H9 (cell line): ENCODE results near the gene E2F1. TPM values are rescaled to one million over a fixed set of nuclear protein-coding genes. Genes with fewer than 3 reads are reported as not detected.
A peak's percentile ranks its signal among the peaks of the same experiment; 100 is the strongest.

Experiments used
- DNase-seq: peaks from one replicate; pipeline ENCODE4 v3.0.0-alpha.2; 2017
- H2AFZ ChIP-seq: one replicate; pipeline ENCODE4 v1.6.1; 2013; ENCODE audit warnings: mild to moderate bottlenecking, low read length, control low read depth, moderate library complexity
- H2AK5ac ChIP-seq: 2 replicates; pipeline ENCODE4 v1.6.1; 2013; ENCODE audit warnings: low read length, control low read depth, mixed read lengths; ENCODE audit not compliant: insufficient read length
- H2BK120ac ChIP-seq: one replicate; pipeline ENCODE4 v1.6.1; 2013; ENCODE audit warnings: low read depth, mild to moderate bottlenecking, low read length, control low read depth, inconsistent platforms; ENCODE audit not compliant: poor library complexity, severe bottlenecking
- H2BK12ac ChIP-seq: 2 replicates; pipeline ENCODE4 v1.6.1; 2013; ENCODE audit warnings: low read length, control low read depth, mixed read lengths, low read depth; ENCODE audit not compliant: insufficient read length
- H2BK15ac ChIP-seq: 2 replicates; pipeline ENCODE4 v1.6.1; 2013; ENCODE audit warnings: low read depth, low read length, control low read depth
- H2BK20ac ChIP-seq: one replicate; pipeline ENCODE4 v1.6.1; 2013; ENCODE audit warnings: low read depth, mild to moderate bottlenecking, low read length, control low read depth, inconsistent platforms; ENCODE audit not compliant: poor library complexity, severe bottlenecking
- H2BK5ac ChIP-seq: 2 replicates; pipeline ENCODE4 v1.6.1; 2013; ENCODE audit warnings: low read length, control low read depth, mixed read lengths; ENCODE audit not compliant: insufficient read length
- H3K14ac ChIP-seq: 2 replicates; pipeline ENCODE4 v1.6.1; 2013; ENCODE audit warnings: low read length, control low read depth; ENCODE audit not compliant: insufficient read depth
- H3K18ac ChIP-seq: 2 replicates; pipeline ENCODE4 v1.6.1; 2013; ENCODE audit warnings: low read depth, mild to moderate bottlenecking, mixed read lengths, low read length, control low read depth; ENCODE audit not compliant: insufficient read length
- H3K23ac ChIP-seq: 2 replicates; pipeline ENCODE4 v1.6.1; 2013; ENCODE audit warnings: low read length, control low read depth, mixed read lengths, low read depth; ENCODE audit not compliant: insufficient read length
- H3K23me2 ChIP-seq: 2 replicates; pipeline ENCODE4 v1.6.1; 2013; ENCODE audit warnings: low read depth, mild to moderate bottlenecking, mixed read lengths, low read length, control low read depth; ENCODE audit not compliant: insufficient read length, poor library complexity, severe bottlenecking
- H3K27ac ChIP-seq: 2 replicates; pipeline ENCODE4 v1.5.1; 2013; ENCODE audit warnings: low read length, control low read depth, mixed read lengths, low read depth; ENCODE audit not compliant: insufficient read length
- H3K27me3 ChIP-seq: 2 replicates; pipeline ENCODE4 v1.6.1; 2013; ENCODE audit warnings: low read length, control low read depth, inconsistent platforms; ENCODE audit not compliant: insufficient read depth
- H3K4ac ChIP-seq: 2 replicates; pipeline ENCODE4 v1.6.1; 2013; ENCODE audit warnings: low read depth, mild to moderate bottlenecking, control low read depth, inconsistent platforms, low read length, moderate library complexity
- H3K4me1 ChIP-seq: 2 replicates; pipeline ENCODE4 v1.6.1; 2013; ENCODE audit warnings: low read length, control low read depth, inconsistent platforms; ENCODE audit not compliant: insufficient read depth
- H3K4me2 ChIP-seq: 2 replicates; pipeline ENCODE4 v1.6.1; 2013; ENCODE audit warnings: low read length, control low read depth, mixed read lengths; ENCODE audit not compliant: insufficient read length, insufficient read depth
- H3K56ac ChIP-seq: 2 replicates; pipeline ENCODE4 v1.6.1; 2013; ENCODE audit warnings: low read depth, mild to moderate bottlenecking, mixed read lengths, low read length, control low read depth; ENCODE audit not compliant: insufficient read length
- H3K79me1 ChIP-seq: 2 replicates; pipeline ENCODE4 v1.6.1; 2013; ENCODE audit warnings: low read depth, mild to moderate bottlenecking, moderate library complexity, low read length, control low read depth, inconsistent platforms; ENCODE audit not compliant: insufficient read depth, poor library complexity, severe bottlenecking
- H3K79me2 ChIP-seq: 2 replicates; pipeline ENCODE4 v1.6.1; 2013; ENCODE audit warnings: low read length, control low read depth, inconsistent platforms; ENCODE audit not compliant: insufficient read depth
- H3K9ac ChIP-seq: 2 replicates; pipeline ENCODE4 v1.6.1; 2013; ENCODE audit warnings: low read length, control low read depth, mixed read lengths; ENCODE audit not compliant: insufficient read length; ENCODE audit errors: extremely low read depth
- H3K9me3 ChIP-seq: one replicate; pipeline ENCODE4 v1.6.1; 2013; ENCODE audit warnings: low read depth, low read length, inconsistent platforms; ENCODE audit not compliant: control insufficient read depth
- H3T11ph ChIP-seq: one replicate; pipeline ENCODE4 v1.6.1; 2013; ENCODE audit warnings: mild to moderate bottlenecking, low read length, control low read depth, inconsistent platforms
- H4K20me1 ChIP-seq: one replicate; pipeline ENCODE4 v1.6.1; 2013; ENCODE audit not compliant: control insufficient read depth, insufficient read length, insufficient read depth
- H4K5ac ChIP-seq: 2 replicates; pipeline ENCODE4 v1.6.1; 2013; ENCODE audit warnings: low read depth, mild to moderate bottlenecking, mixed read lengths, low read length, control low read depth; ENCODE audit not compliant: insufficient read length
- H4K8ac ChIP-seq: replicated peaks from 2 replicates; pipeline ENCODE4 v1.6.1; 2013; ENCODE audit warnings: low read length, control low read depth, mixed read lengths, low read depth; ENCODE audit not compliant: insufficient read length
- H4K91ac ChIP-seq: 2 replicates; pipeline ENCODE4 v1.6.1; 2013; ENCODE audit warnings: low read depth, mild to moderate bottlenecking, moderate library complexity, mixed read lengths, low read length, control low read depth; ENCODE audit not compliant: insufficient read length
- H3K27ac Mint-ChIP-seq, 3 experiments: 2 replicates in 2 of 3; 3 replicates in 1 of 3; pipeline ENCODE4 v1.8.0; 2020 to 2021; ENCODE audit warnings: mixed read lengths in 3 of 3, mild to moderate bottlenecking in 1 of 3, moderate library complexity in 1 of 3
- H3K27me3 Mint-ChIP-seq: 2 replicates; pipeline ENCODE4 v1.8.0; 2021; ENCODE audit warnings: low read depth, mild to moderate bottlenecking, moderate library complexity, mixed read lengths
- H3K36me3 Mint-ChIP-seq, 3 experiments: 2 replicates in 2 of 3; 3 replicates in 1 of 3; pipeline ENCODE4 v1.8.0; 2020 to 2021; ENCODE audit warnings: low read depth in 3 of 3, mixed read lengths in 3 of 3; ENCODE audit not compliant: insufficient read depth in 1 of 3
- H3K4me1 Mint-ChIP-seq, 2 experiments: 2 replicates each; pipeline ENCODE4 v1.8.0; 2020; ENCODE audit warnings: mixed read lengths in 2 of 2
- H3K4me3 Mint-ChIP-seq, 2 experiments: 2 replicates in 1 of 2; 3 replicates in 1 of 2; pipeline ENCODE4 v1.8.0; 2020 to 2021; ENCODE audit warnings: mild to moderate bottlenecking in 2 of 2, mixed read lengths in 2 of 2, moderate library complexity in 1 of 2
- H3K9me3 Mint-ChIP-seq, 2 experiments: 2 replicates in 1 of 2; 3 replicates in 1 of 2; pipeline ENCODE4 v1.8.0; 2020; ENCODE audit warnings: mild to moderate bottlenecking in 2 of 2, mixed read lengths in 2 of 2, moderate library complexity in 1 of 2
- CTCF ChIP-seq: fragments of 200-600 bp; sonication (generic); conservative IDR thresholded peaks from 3 replicates; pipeline ENCODE4 v1.8.0; 2021; ENCODE audit warnings: antibody characterized with exemption, mild to moderate bottlenecking
- WGBS: extraction: QIAGEN DNeasy Blood & Tissue Kit; methylation state at CpG from one replicate; pipeline ENCODE4 v1.1.7; 2013; ENCODE audit warnings: missing lambda C conversion rate, low lambda C conversion rate, mixed read lengths; ENCODE audit not compliant: insufficient read length; ENCODE audit errors: extremely low coverage; 5-methylcytosine and 5-hydroxymethylcytosine counted together
- total RNA-seq: library from RNA; stranded (reverse); gene quantifications from 2 replicates; pipeline ENCODE4 v1.2.1, GENCODE V29; 2021

The E2F1 gene
- total RNA-seq, 1 experiment from 2014 or later = 58.7 TPM

- WGBS = no CpG with 5 or more reads among the region's 47 CpGs
- DNase-seq = peak; percentile 89
- Histone ChIP-seq H2BK5ac (no peak overlapping the region), H3K27me3 (no peaks in the 10 kb centered on the region), H2BK20ac (no peak overlapping the region), H3K79me1 (no peaks in the 10 kb centered on the region), H3K79me2 (no peaks in the 10 kb centered on the region), H2BK15ac (no peak overlapping the region), H3K18ac (no peak overlapping the region), H4K5ac (no peak overlapping the region), H3K4ac (no peak overlapping the region), H3K9me3 (no peaks in the 10 kb centered on the region), H2AK5ac (no peak overlapping the region), H3K23ac (no peak overlapping the region), H3T11ph (no peak overlapping the region), H3K23me2 (peaks cover 19% of the 10 kb centered on the region), H3K4me2 (peak overlapping the region; percentile 36), H3K9ac (no peak overlapping the region), H3K14ac (no peak overlapping the region; the same call in 1 of the 2 replicates), H4K8ac (no peak overlapping the region), H2BK120ac (no peak overlapping the region), H4K20me1 (no peaks in the 10 kb centered on the region), H2BK12ac (no peak overlapping the region), H4K91ac (no peak overlapping the region), H3K56ac (no peak overlapping the region), H2AFZ (no peak overlapping the region), H3K27ac (no peak overlapping the region), H3K4me1 (no peaks in the 10 kb centered on the region; the same call in 1 of the 2 replicates)
- Mint-ChIP-seq H3K4me3 (peak overlapping the region; percentile 44 to 46; a peak in 3 of 5 replicates), H3K4me1 (peaks cover 34 to 35% of the 10 kb centered on the region in 2 experiments), H3K27ac (no peak overlapping the region), H3K27me3 (peaks cover 4% of the 10 kb centered on the region), H3K36me3 (peaks cover 24 to 53% (median 39%) of the 10 kb centered on the region in 3 experiments), H3K9me3 (no peaks in the 10 kb centered on the region; a peak in 1 of 5 replicates)
- peak; percentile 95 for TF ChIP-seq CTCF
These were observed 18.3 kb downstream of the E2F1 start for GRCh38 chr20:33667676-33668465.
